H1 (cell line): ENCODE results near the gene AP5Z1. TPM values are rescaled to one million over a fixed set of nuclear protein-coding genes. Genes with fewer than 3 reads are reported as not detected.

Experiments
- ASH2L ChIP-seq: fragments of 200-600, 300-600 bp; sonication (generic); IDR thresholded peaks from one replicate; pipeline ENCODE4 v1.7.1; 2017; ENCODE audit warnings: low read length
- ATF3 ChIP-seq: IDR thresholded peaks from 2 replicates; pipeline ENCODE4 v1.6.1; 2011; ENCODE audit warnings: low read depth, mild to moderate bottlenecking, low read length; ENCODE audit not compliant: insufficient read depth
- BCL11A ChIP-seq, 2 experiments: IDR thresholded peaks; one replicate each; pipeline ENCODE4 v1.6.1; 2011; ENCODE audit warnings: low read depth in 2 of 2, low read length in 2 of 2, mild to moderate bottlenecking in 2 of 2
- CEBPB ChIP-seq: IDR thresholded peaks from 2 replicates; pipeline ENCODE4 v1.6.1; 2012; ENCODE audit warnings: low read depth, low read length
- CTCF ChIP-seq, 3 experiments: IDR thresholded peaks; 1 replicate in 2 of 3; 2 replicates in 1 of 3; pipeline versions ENCODE4 v1.5.1 to v1.6.1; 2011; ENCODE audit warnings: low read length in 3 of 3, mild to moderate bottlenecking in 3 of 3, inconsistent platforms in 2 of 3, low read depth in 1 of 3, moderate library complexity in 1 of 3; ENCODE audit not compliant: insufficient read depth in 1 of 3; ENCODE audit errors: control extremely low read depth in 1 of 3
- EP300 ChIP-seq, 2 experiments: IDR thresholded peaks; 1 replicate in 1 of 2; 2 replicates in 1 of 2; pipeline ENCODE4 v1.6.1; 2011 to 2012; ENCODE audit warnings: low read depth in 2 of 2, low read length in 2 of 2, mild to moderate bottlenecking in 2 of 2, borderline replicate concordance in 1 of 2, inconsistent platforms in 1 of 2, moderate library complexity in 1 of 2
- EZH2 ChIP-seq: fragments of 200-600 bp; sonication (generic); IDR thresholded peaks from 2 replicates; pipeline ENCODE4 v1.7.1; 2012; ENCODE audit warnings: low read depth, mild to moderate bottlenecking, moderate library complexity, low read length, inconsistent platforms; ENCODE audit not compliant: severe bottlenecking
- GABPA ChIP-seq: IDR thresholded peaks from 2 replicates; pipeline ENCODE4 v1.6.1; 2011; ENCODE audit warnings: mild to moderate bottlenecking, low read length, moderate library complexity, borderline replicate concordance; ENCODE audit not compliant: insufficient read depth
- HDAC2 ChIP-seq, 2 experiments: fragments of 300-600 bp in 1 of 2; sonication (generic) in 1 of 2; IDR thresholded peaks; 2 replicates each; pipeline ENCODE4 v1.6.1; 2011 to 2012; ENCODE audit warnings: low read depth in 2 of 2, low read length in 2 of 2, mild to moderate bottlenecking in 2 of 2, moderate library complexity in 2 of 2, borderline replicate concordance in 1 of 2, inconsistent platforms in 1 of 2
- NRF1 ChIP-seq: IDR thresholded peaks from 2 replicates; pipeline ENCODE4 v1.6.1; 2011; ENCODE audit warnings: mild to moderate bottlenecking, low read depth, low read length, improper control_type of control experiment
- POLR2AphosphoS5 ChIP-seq: IDR thresholded peaks from 2 replicates; pipeline ENCODE4 v1.6.1; 2011; ENCODE audit warnings: low read depth, low read length
- RNF2 ChIP-seq: fragments of 200-900, 300-1000 bp; sonication (generic); IDR thresholded peaks from 2 replicates; pipeline ENCODE4 v1.7.1; 2016; ENCODE audit warnings: borderline replicate concordance, low read depth, mild to moderate bottlenecking, antibody characterized with exemption, low read length; ENCODE audit not compliant: poor library complexity, severe bottlenecking; ENCODE audit errors: missing control alignments
- RXRA ChIP-seq: IDR thresholded peaks from 2 replicates; pipeline ENCODE4 v1.6.1; 2011; ENCODE audit warnings: low read depth, mild to moderate bottlenecking, low read length, moderate library complexity; ENCODE audit not compliant: insufficient read depth
- SIN3A ChIP-seq, 2 experiments: IDR thresholded peaks in 1 of 2; conservative IDR thresholded peaks in 1 of 2; 2 replicates each; pipeline ENCODE4 v1.6.1; 2011 to 2012; ENCODE audit warnings: low read length in 2 of 2, improper control_type of control experiment in 1 of 2, low read depth in 1 of 2, mild to moderate bottlenecking in 1 of 2
- SIX5 ChIP-seq: IDR thresholded peaks from 2 replicates; pipeline ENCODE4 v1.6.1; 2011; ENCODE audit warnings: mild to moderate bottlenecking, low read depth, low read length
- SP2 ChIP-seq: IDR thresholded peaks from 2 replicates; pipeline ENCODE4 v1.6.1; 2012; ENCODE audit warnings: mild to moderate bottlenecking, low read length, inconsistent platforms
- SP4 ChIP-seq: IDR thresholded peaks from 2 replicates; pipeline ENCODE4 v1.6.1; 2012; ENCODE audit warnings: low read length, inconsistent platforms
- SRF ChIP-seq: IDR thresholded peaks from 2 replicates; pipeline ENCODE4 v1.6.1; 2011; ENCODE audit warnings: mild to moderate bottlenecking, low read depth, low read length, moderate library complexity
- YY1 ChIP-seq: IDR thresholded peaks from 2 replicates; pipeline ENCODE4 v1.6.1; 2011; ENCODE audit warnings: low read depth, mild to moderate bottlenecking, low read length
- polyA plus RNA-seq, 7 experiments: library from polyadenylated mRNA; depleted of rRNA in 3 of 7; stranded (reverse) in 5 of 7; unstranded in 2 of 7; fragments of >200 nt in 5 of 7; fragments of 200-250 nt in 2 of 7; gene quantifications; 1 replicate in 5 of 7; 2 replicates in 1 of 7; 4 replicates in 1 of 7; pipeline versions ENCODE4 v1.2.1 to v1.2.3, GENCODE V29; 2011 to 2013; ENCODE audit warnings: missing spikeins in 2 of 7, mixed read lengths in 2 of 7
- total RNA-seq: library from RNA; stranded (reverse); fragmentation: NEBNext Ultra II Directional; extraction: Animal tissue kit (Norgen Biotek cat#: 25700); gene quantifications from 2 replicates; pipeline ENCODE4 v1.2.1, GENCODE V29; 2021

AP5Z1 gene
- total and polyA plus RNA-seq, 2 of the 8 experiments (the other 6 are each of a cell fraction or from before 2014, with no cell fraction given), result 24.0 to 24.7 TPM

GRCh38 chr7:4791738-4792536, 16.5 kb downstream of the AP5Z1 start (continued):
- TF ChIP-seq ATF3 (no peak), SRF (no peak), EP300 (IDR thresholded peaks at IDR 0.05; ENCODE audit: borderline replicate concordance in 1 of 2, low read depth in 2 of 2, low read length in 2 of 2) (no peak), SIX5 (no peak), NRF1 (no peak), HDAC2 (IDR thresholded peaks at IDR 0.05; ENCODE audit: borderline replicate concordance in 1 of 2, low read depth in 2 of 2, low read length in 2 of 2) (no peak), SIN3A (conservative IDR thresholded peaks at IDR 0.05 in 1 of 2, IDR thresholded peaks at IDR 0.05 in 1 of 2; ENCODE audit: low read depth in 1 of 2, low read length in 2 of 2) (no peak; a peak in 1 of 4 replicates), CTCF (IDR thresholded peaks at IDR 0.05; ENCODE audit: control extremely low read depth in 1 of 3, insufficient read depth in 1 of 3, low read depth in 1 of 3, low read length in 3 of 3) (peak in 2 of 3 experiments; percentile 79 to 83; a peak in 3 of 4 replicates), SP2 (no peak), RNF2 (no peak), YY1 (no peak), EZH2 (no peak), CEBPB (no peak), SP4 (no peak), BCL11A (IDR thresholded peaks at IDR 0.05; ENCODE audit: low read depth in 2 of 2, low read length in 2 of 2) (no peak), ASH2L (no peak), POLR2AphosphoS5 (0 out of 2 replicates have a peak, but pooled peaks have one; percentile 13), RXRA (no peak), GABPA (no peak)
